ENCODE results near the gene MAN1C1.
"Not testable (repeated sequence)": the region's sequence is repeated elsewhere in the genome, so short reads cannot be mapped to it uniquely, and the experiment has no call there.

The MAN1C1 gene

GRCh38 chr1:25631750-25632485 lies 15.3 kb downstream of the MAN1C1 start:
- Histone ChIP-seq H3K27ac (peak overlapping the region; percentile 29), H2AFZ (no peak overlapping the region), H3K4me1 (no peaks in the 10 kb centered on the region), H3K79me2 (peaks cover 4% of the 10 kb centered on the region), H3K4me3 (ENCODE audit: low read depth, low read length) (no peak overlapping the region), H3K27me3 (ENCODE audit: control insufficient read depth, insufficient read depth, low read length) (no peaks in the 10 kb centered on the region), H3K9me3 (ENCODE audit: control insufficient read depth, low read length) (no peaks in the 10 kb centered on the region), H3K4me2 (ENCODE audit: low read length) (peak overlapping the region; percentile 9), H3K36me3 (ENCODE audit: control insufficient read depth, insufficient read depth, low read length) (no peaks in the 10 kb centered on the region), H3K9ac (no peak overlapping the region)
- no peak for TF ChIP-seq CTCF (IDR thresholded peaks at IDR 0.05)

GRCh38 chr1:25634066-25634465 lies 17.5 kb downstream of the MAN1C1 start:
- Histone ChIP-seq H3K4me1 (no peaks in the 10 kb centered on the region), H2AFZ (no peak overlapping the region), H3K27me3 (ENCODE audit: control insufficient read depth, insufficient read depth, low read length) (no peaks in the 10 kb centered on the region), H3K79me2 (no peaks in the 10 kb centered on the region), H3K27ac (no peak overlapping the region), H3K9me3 (ENCODE audit: control insufficient read depth, low read length) (no peaks in the 10 kb centered on the region), H3K4me3 (ENCODE audit: low read depth, low read length) (no peak overlapping the region), H3K36me3 (ENCODE audit: control insufficient read depth, insufficient read depth, low read length) (no peaks in the 10 kb centered on the region), H3K9ac (no peak overlapping the region), H3K4me2 (ENCODE audit: low read length) (no peak overlapping the region)
- TF ChIP-seq CTCF (IDR thresholded peaks at IDR 0.05): no peak

GRCh38 chr1:25634896-25635295 lies 18.3 kb downstream of the MAN1C1 start:
- H3K4me1 ChIP-seq: no peaks in the 10 kb centered on the region
- H3K27ac ChIP-seq: no peak overlapping the region
- H3K27me3 ChIP-seq (ENCODE audit: control insufficient read depth, insufficient read depth, low read length): no peaks in the 10 kb centered on the region
- H3K4me2 ChIP-seq (ENCODE audit: low read length): no peak overlapping the region
- no peak overlapping the region for H3K4me3 ChIP-seq (ENCODE audit: low read depth, low read length)
- H3K9me3 ChIP-seq (ENCODE audit: control insufficient read depth, low read length): no peaks in the 10 kb centered on the region
- no peak overlapping the region for H3K9ac ChIP-seq
- no peak for TF ChIP-seq CTCF (IDR thresholded peaks at IDR 0.05)
- H3K79me2 ChIP-seq: no peaks in the 10 kb centered on the region
- H2AFZ ChIP-seq: no peak overlapping the region
- H3K36me3 ChIP-seq (ENCODE audit: control insufficient read depth, insufficient read depth, low read length): no peaks in the 10 kb centered on the region

- H3K79me2 ChIP-seq; H3K27ac ChIP-seq; H3K4me3 ChIP-seq (ENCODE audit: low read depth, low read length); H3K36me3 ChIP-seq (ENCODE audit: control insufficient read depth, insufficient read depth, low read length); H3K9ac ChIP-seq; H3K27me3 ChIP-seq (ENCODE audit: control insufficient read depth, insufficient read depth, low read length); H3K4me1 ChIP-seq; H3K9me3 ChIP-seq (ENCODE audit: control insufficient read depth, low read length); H3K4me2 ChIP-seq (ENCODE audit: low read length); H2AFZ ChIP-seq: not testable (repeated sequence)
These were observed 19.6 kb downstream of the MAN1C1 start for GRCh38 chr1:25636141-25636540.

GRCh38 chr1:25640646-25641328 lies 24.2 kb downstream of the MAN1C1 start:
- Histone ChIP-seq H3K4me3 (ENCODE audit: low read depth, low read length) (no peak overlapping the region), H3K4me2 (ENCODE audit: low read length) (no peak overlapping the region), H3K36me3 (ENCODE audit: control insufficient read depth, insufficient read depth, low read length) (no peaks in the 10 kb centered on the region), H2AFZ (no peak overlapping the region), H3K4me1 (peaks cover 10% of the 10 kb centered on the region), H3K27ac (no peak overlapping the region), H3K79me2 (no peaks in the 10 kb centered on the region), H3K9me3 (ENCODE audit: control insufficient read depth, low read length) (no peaks in the 10 kb centered on the region), H3K27me3 (ENCODE audit: control insufficient read depth, insufficient read depth, low read length) (no peaks in the 10 kb centered on the region), H3K9ac (no peak overlapping the region)
- no peak for TF ChIP-seq CTCF (IDR thresholded peaks at IDR 0.05)

All from parathyroid adenoma (tissue), 2 donors.